GM18508 (cell line): ENCODE data around the gene MUCL3.
"Not testable (repeated sequence)": the region's sequence is repeated elsewhere in the genome, so short reads cannot be mapped to it uniquely, and the experiment has no call there.

Source experiments
- ATAC-seq: cut with Tn5 transposase; IDR thresholded peaks from one replicate; pipeline ENCODE4 v1.9.1; 2021; ENCODE audit warnings: moderate number of reproducible peaks; ENCODE audit not compliant: insufficient read depth, unreplicated experiment

MUCL3 gene

DNA sequence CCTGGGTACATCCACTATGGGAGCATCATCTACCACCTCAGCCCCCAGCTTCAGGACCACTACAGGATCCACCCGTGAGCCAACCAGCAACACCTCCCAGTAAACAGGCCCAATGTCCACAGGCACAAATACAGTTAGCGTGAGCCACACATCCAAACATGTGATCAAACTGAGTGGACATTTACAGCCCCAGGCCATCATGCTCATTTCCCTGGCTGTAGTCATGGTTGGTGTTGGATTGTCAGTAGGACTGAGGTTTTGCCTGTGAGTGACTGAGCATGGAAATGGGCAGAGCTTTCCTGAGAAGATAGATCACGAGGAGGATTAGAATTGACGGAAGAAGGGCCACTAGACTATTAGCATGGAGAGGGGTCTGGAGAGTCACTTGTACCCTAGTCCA is 32.0 kb downstream of the MUCL3 start:
- no peak for ATAC-seq

DNA sequence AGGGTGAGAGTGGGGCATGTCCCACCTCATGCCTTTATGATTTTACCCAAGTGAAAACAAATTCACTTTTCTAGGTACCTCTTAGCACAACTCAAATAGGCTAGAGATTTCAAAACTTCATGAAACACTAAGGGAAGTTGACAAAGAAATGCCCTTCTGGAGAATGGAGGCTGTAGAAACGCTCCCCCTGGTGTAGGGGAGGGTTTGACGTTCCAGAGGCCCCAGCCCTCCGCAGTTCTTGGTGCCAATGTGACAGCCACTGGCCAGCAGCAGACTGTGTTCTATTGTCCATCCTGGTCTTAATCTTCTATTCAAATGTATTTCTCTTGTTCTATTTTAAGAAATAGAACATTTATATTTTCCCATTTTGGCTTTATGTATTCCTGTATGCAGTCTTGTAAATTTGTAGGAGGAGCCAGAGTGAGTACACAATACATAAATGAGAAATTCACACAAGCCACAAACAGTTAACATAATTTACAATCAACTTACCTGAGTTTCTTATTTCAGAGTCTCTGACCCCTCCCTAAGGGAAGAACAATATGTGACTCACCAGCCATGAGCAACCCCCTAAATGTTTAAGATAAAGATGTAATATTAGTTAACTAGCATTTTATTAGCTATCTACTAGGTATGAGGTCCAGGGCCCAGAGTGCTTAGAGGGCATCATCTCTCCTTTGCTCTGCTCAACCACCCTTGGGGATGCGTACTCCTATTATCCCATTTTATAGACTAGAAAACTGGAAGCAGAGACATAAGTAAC is 33.9 kb downstream of the MUCL3 start:
- no peak for ATAC-seq

DNA sequence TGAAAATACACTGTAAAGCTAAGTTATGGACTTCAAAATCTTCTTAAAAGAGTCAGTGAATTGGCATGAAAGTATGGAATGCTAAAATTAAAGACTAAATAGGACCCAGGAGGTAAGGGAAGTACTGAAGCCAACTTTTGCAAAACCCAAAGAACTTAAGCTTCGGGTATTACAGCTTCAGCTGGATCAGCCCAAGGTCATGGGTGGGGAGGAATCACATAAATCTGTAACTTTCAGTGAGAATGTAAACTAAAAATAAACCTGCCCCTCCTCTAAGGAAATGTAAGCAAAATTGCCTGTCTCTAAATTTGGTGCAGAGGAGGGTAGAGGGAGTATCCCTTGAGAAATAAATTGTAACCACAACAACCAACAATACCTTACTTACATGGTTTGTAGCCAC is 38.4 kb downstream of the MUCL3 start:
- ATAC-seq: no peak

DNA sequence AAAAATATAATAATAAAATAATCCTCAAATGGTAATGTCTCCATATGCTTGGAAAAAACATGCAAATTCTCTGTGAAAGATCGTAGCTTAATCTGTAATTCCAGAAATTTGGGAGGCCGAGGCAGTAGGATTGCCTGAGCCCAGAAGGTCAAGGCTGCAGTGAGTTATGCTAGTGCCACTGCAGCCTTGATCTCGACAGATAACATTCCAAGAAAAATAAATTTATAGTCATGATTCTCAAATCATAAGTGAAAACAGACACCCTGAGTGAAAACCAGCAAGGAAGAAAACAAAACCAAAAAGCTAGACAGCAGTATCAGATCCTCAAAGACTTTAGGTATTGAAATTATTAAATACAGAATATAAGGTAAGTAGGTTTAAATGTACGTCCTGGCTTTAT is 38.9 kb downstream of the MUCL3 start:
- ATAC-seq: no peak

DNA sequence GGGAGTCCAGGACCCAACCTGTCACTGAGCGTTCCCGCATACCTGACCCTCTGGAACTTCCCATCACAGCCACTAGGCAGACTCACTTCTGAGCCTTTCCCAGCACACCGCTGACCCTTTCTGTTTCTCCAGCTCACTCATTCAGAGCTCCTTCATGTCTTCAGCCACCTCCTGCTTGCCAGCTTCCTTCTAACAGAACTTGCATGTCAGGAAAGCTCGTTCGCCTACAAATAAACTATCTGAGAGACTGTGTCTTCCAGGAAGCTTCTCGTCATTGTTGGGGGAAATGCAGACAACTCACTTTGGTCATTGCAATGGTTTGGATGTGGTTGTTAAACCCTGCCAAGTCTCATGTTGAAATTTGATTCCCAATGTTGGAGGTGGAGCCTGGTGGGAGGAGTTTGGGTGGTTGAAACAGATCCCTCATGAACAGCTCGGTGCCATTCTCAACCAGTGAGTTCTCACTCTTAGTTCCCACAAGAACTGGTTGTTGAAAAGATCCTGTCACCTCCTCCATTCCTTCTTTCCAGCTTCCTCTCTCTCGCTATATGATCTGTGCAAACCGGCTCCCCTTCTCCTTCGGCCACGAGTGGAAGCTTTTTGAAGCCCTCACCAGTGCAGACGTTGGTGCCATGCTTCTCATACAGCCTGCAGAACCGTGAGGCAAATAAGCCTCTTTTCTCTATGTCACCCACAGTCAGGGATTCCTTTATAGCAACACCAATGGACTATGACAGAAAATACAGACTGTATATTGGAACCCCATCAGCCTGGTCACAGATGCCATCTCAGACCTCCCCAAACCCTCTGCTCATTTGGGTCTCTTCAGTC is 41.4 kb downstream of the MUCL3 start:
- ATAC-seq: no peak

DNA sequence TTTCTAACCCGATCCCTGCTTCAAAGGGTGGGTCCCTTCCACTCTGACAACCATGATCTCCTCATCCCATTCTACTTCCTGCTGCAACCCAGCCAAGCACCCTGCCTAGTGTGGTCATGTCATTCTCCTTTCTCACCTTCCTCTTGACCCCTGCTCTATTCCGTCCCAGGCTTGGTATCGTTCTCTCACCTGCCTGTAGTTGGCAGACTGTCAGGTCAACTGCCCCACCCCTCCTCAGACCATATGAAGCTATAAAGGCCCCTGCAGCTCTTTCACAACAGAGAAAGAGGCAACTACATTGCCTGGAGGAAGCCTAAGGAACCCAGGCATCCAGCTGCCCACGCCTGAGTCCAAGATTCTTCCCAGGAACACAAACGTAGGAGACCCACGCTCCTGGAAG is 42.7 kb downstream of the MUCL3 start, which contains the start of gene MUC21:
MUC21 (plus strand) TSS at position 280 of the 400 bp plus-strand sequence. CDS start 241 bp downstream, outside the sequence.
- ATAC-seq: no peak

DNA sequence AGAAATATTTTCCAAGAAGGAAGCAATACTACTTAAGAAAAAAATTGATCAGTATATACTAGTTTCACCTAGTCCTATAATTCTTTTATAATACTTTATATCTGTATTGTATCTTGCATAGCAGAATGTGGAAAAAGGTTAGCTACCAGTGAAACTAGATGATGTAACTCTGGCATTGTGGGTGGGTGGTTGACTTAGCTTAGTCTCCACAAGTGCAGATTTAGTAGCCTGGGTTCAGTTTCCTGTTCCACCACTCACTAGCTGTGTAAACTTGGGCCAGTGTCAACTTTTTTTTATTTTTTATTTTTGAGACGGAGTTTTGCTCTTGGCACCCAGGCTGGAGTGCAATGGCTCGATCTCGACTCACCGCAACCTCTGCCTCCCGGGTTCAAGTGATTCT is 44.7 kb downstream of the MUCL3 start:
- ATAC-seq: no peak

DNA sequence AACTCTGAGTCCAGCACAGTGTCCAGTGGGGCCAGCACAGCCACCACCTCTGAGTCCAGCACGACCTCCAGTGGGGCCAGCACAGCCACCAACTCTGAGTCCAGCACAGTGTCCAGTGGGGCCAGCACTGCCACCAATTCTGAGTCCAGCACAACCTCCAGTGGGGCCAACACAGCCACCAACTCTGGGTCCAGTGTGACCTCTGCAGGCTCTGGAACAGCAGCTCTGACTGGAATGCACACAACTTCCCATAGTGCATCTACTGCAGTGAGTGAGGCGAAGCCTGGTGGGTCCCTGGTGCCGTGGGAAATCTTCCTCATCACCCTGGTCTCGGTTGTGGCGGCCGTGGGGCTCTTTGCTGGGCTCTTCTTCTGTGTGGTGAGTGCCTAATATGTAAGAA is 46.5 kb downstream of the MUCL3 start:
- ATAC-seq: no peak

DNA sequence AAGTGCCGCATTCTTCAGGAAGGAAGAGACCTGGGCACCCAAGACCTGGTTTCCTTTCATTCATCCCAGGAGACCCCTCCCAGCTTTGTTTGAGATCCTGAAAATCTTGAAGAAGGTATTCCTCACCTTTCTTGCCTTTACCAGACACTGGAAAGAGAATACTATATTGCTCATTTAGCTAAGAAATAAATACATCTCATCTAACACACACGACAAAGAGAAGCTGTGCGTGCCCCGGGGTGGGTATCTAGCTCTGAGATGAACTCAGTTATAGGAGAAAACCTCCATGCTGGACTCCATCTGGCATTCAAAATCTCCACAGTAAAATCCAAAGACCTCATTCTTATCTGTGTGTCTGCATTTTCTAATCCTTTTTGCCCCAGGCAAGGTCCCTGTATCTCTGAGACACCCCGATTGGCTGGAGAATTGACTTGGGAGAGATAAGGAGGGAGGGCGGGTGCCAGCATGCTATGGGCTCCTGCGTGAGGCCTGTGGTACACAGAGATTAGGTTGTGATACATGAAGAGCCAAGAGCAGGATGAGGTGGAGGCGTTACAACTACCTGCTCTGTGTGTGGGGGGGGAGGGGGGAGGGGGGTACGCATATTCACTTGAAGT is 47.5 kb downstream of the MUCL3 start:
- ATAC-seq: no peak

DNA sequence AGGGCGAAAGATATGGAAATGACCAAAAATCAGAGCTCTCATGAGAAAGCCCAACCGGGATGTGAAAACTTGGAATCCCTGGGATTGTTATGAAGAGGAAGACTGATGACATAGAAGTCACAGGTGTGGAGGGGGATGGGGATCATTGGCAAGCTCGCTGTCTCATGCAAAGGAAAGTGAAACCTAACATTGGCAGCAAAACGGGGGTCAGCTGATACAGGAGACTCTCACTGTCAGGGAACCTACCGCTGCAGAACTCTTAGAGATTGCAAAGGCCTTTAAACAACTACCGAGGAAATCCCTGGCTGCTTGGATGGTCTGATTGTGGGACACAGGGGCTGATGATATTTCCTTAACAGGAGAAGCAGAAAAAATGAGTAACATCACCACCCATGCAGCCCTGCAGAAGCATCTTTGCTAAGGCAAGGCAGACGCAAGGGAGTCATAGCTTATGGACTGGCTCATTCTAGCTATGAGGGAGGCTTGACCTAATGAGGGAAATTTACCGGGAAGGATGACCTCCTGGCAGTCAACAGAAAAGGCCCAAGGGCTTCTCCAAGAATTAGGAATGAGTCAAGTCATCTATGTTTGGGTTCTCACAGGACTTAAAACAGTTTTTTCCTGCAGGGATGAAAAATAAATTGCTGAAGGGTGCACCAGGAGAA is 49.8 kb downstream of the MUCL3 start:
- ATAC-seq: no peak

DNA sequence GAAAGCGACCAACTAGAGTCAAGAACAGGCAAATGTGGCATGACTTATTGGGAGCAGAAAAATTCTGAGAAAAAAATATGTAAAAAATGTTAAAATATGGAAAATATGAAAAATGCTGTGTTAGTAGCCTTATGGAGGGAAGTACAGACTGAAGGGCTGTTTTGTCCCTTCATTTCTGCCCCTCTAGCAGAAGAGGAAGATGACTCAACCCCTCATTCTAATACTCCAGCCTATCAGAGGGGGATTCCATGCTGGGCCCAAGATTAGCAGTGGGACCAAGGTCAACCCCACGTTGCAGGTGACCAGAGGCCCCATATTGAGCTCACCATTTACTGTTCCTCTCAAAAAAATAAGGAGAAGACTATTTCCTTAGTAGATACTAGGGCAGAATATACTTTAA is 51.1 kb downstream of the MUCL3 start:
- no peak for ATAC-seq

DNA sequence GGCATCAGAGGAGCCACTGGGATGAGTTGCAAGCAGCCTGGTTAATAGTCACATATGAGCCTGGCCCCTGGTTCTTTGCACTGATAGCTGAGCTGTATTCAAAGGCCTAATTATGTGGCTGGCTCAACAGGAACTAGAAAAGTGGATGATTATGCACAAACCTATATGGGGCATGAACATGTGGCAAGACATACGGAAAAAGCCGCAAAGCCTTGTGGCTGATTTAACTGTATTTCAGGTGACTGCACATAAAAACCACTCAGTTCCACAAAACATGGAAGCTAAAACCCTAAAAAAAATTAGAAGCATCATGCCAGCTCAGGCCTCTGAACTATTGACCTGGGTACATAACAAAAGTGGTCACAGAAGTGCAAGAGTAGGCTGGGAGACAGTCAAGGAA is 56.5 kb downstream of the MUCL3 start:
- ATAC-seq: no peak

DNA sequence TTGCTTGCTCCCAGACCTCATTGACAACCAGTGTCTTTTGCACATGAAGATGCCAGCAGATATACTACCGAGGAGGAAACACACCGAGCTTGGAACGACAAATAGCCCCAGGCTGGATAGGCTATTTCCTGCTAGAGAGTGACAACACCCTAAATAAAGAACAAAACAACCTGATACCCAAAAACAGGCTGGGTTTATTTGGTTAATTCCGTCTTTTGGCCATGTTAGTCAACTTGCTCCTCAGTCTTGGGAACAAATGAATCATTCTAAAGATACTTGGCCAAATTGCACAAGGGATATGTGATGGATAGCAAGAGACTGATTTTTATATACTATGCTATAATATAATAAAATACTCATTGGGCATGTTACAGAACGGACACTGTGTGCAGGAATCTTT is 58.0 kb downstream of the MUCL3 start:
- ATAC-seq: no peak

DNA sequence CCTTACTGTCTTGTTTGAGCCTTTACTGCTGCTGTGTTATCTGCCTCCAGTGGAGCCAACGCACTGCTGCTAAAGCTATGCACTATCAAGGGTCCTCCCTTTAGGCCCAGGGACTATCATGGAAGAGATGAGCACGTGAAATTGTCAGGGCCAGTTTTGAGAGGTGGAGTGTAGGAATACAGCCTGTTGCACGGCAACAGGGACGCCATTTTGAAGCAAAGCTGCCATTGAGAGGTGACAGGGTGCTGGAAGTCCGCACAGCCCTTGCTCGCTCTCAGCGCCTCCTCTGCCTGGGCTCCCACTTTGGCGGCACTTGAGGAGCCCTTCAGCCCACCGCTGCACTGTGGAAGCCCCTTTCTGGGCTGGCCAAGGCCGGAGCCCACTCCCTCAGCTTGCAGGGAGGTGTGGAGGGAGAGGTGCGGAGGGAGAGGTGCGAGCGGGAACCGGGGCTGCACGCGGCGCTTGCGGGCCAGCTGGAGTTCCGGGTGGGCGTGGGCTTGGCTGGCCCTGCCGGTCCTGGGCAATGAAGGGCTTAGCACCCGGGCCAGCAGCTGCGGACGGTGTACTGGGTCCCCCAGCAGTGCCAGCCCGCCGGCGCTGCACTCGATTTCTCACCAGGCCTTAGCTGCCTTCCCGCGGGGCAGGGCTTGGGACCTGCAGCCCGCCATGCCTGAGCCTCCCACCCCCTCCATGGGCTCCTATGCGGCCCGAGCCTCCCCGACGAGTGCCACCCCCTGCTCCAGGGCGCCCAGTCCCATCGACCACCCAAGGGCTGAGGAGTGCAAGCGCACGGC is 59.5 kb downstream of the MUCL3 start:
- not testable (repeated sequence) for ATAC-seq

DNA sequence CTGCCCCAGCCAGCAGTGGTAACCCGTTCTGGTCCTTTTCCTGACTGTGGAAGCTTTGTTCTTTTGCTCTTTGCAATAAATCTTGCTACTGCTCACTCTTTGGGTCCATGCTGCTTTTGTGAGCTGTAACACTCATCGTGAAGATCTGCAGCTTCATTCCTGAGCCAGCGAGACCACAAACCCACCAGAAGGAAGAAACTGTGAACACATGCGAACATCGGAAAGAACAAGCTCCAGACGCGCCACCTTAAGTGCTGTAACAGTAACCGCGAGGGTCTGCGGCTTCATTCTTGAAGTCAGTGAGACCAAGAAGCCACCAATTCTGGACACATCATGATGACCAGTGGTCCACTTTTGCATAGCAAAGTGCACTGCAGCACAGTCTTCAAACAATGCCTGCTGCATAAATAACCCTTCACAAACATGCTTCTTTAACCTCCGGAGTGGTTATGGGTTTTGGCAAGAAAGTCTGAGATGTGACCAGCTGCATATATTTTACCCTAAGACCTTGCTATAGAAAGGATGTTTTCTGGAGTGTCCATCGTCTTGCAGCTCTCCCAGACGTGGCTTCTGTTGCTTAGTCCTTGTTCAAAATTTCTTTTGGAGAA is 60.6 kb downstream of the MUCL3 start:
- ATAC-seq: no peak

DNA sequence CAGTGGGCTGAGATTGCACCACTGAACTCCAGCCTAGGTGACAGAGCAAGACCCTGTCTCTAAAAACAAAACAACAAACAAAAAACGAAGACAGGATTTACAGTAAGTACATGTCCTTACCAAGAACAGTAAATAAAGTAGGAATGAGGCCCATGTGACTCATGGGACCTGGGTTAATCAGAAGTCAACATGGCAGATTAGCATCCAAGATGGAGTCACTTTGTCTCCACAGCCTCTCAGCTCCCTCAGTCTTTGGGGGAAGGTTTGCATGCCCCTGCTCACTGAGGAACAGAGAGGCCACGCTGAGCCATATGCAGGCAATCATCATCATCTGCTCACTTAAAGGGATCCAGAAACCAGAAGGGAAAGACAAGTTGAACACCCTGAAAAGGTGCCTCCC is 61.7 kb downstream of the MUCL3 start:
- no peak for ATAC-seq
